GM12801 (cell line): ENCODE results near the gene PTBP2.

Source experiments
- TF ChIP-seq, protein P1 (sequence below): IDR thresholded peaks from one replicate; pipeline ENCODE4 v1.5.1; 2011; ENCODE audit warnings: control low read depth; ENCODE audit not compliant: insufficient read length; ENCODE audit errors: extremely low read depth

PTBP2 gene

GRCh38 chr1:96790599-96790998 is 69.0 kb downstream of the PTBP2 start:
- TF ChIP-seq, protein P1, sequence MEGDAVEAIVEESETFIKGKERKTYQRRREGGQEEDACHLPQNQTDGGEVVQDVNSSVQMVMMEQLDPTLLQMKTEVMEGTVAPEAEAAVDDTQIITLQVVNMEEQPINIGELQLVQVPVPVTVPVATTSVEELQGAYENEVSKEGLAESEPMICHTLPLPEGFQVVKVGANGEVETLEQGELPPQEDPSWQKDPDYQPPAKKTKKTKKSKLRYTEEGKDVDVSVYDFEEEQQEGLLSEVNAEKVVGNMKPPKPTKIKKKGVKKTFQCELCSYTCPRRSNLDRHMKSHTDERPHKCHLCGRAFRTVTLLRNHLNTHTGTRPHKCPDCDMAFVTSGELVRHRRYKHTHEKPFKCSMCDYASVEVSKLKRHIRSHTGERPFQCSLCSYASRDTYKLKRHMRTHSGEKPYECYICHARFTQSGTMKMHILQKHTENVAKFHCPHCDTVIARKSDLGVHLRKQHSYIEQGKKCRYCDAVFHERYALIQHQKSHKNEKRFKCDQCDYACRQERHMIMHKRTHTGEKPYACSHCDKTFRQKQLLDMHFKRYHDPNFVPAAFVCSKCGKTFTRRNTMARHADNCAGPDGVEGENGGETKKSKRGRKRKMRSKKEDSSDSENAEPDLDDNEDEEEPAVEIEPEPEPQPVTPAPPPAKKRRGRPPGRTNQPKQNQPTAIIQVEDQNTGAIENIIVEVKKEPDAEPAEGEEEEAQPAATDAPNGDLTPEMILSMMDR, result no peak

DNA sequence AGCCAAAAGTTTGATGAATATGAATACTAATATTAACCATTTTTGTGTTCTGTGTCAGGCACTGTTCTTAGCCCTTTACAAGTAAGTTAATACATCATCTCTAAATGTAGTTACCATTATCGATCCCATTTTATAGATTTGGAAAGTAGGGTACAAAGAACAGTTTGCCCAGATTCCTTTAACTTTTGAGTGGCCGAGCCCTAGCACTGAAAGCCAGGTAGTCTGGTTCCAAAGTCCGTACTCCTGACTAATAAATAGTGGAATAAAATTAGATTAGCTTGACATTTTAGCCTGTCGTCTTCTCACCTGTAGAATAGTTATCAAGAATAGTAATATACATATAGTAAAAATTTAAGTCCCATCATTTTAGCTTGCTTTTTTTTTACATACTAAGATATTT is 70.6 kb downstream of the PTBP2 start:
- TF ChIP-seq, protein P1, result no peak

GRCh38 chr1:96804648-96805047 is 83.1 kb downstream of the PTBP2 start:
- TF ChIP-seq, protein P1, result no peak

GRCh38 chr1:96808191-96808590 is 86.6 kb downstream of the PTBP2 start:
- TF ChIP-seq, protein P1, result no peak

- TF ChIP-seq, protein P1, result no peak
Observed at GRCh38 chr1:96815914-96816313, 94.3 kb downstream of the PTBP2 start.

DNA sequence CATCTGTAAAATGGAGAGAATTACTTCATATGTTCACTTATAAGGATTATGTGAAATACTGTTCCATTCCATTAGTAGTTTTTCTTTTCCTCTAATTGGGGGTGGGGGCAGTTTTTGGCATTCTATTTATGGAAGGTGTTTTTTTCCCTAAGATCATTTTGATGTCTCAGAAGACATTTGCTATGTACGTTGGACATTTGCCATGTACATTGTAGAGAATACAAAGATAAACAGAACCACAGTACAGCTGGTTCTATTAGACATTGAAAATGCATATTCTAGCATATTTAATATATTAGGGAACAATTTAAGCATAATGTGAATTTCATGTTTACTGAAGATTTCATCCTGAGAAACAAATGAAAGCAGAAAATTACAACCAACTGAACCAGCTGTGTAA is 98.5 kb downstream of the PTBP2 start:
- TF ChIP-seq, protein P1, result no peak

DNA sequence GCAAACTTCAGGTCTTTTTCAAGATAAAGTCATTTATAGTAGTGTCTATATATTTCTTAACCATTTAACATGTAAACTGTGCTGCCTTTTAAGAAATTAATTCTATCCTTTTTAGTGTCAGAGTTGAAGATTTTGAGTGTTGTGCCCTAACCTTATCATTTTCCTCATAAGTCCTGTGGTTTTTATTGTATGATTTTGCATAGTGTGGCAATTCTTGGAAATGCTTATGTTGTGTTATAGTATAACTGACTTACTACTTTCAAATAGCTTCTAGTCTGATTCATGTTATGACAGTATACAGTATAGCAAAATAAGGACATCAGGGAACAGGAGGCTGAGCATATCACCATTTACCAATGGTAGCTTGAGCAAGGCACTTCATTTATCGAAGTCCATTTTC is 99.1 kb downstream of the PTBP2 start:
- TF ChIP-seq, protein P1, result no peak

- TF ChIP-seq, protein P1, result no peak
Observed at GRCh38 chr1:96825231-96825630, 103.6 kb downstream of the PTBP2 start.
